K562 (cell line): ENCODE measurements around the gene TAS1R3. TPM values are rescaled to one million over a fixed set of nuclear protein-coding genes. Genes with fewer than 3 reads are reported as not detected.

Experiments used
- BCLAF1 ChIP-seq, 2 experiments: fragments of 450-650 bp in 1 of 2; IDR thresholded peaks; 2 replicates each; pipeline ENCODE4 v1.6.1; 2011 to 2017; ENCODE audit warnings: low read depth in 2 of 2, antibody characterized with exemption in 1 of 2, borderline replicate concordance in 1 of 2, low read length in 1 of 2, mild to moderate bottlenecking in 1 of 2, mixed read lengths in 1 of 2; ENCODE audit not compliant: control insufficient read depth in 1 of 2
- GMEB1 ChIP-seq: fragments of 250-450 bp; sonication (Bioruptor Pico); IDR thresholded peaks from 2 replicates; pipeline ENCODE4 v1.4.0; 2020; ENCODE audit warnings: mild to moderate bottlenecking
- HCFC1 ChIP-seq: IDR thresholded peaks from 2 replicates; pipeline ENCODE4 v1.6.1; 2012; ENCODE audit warnings: low read depth, low read length, improper control_type of control experiment
- HDAC1 ChIP-seq, 2 experiments: fragments of 450-650 bp; IDR thresholded peaks; 2 replicates each; pipeline ENCODE4 v1.6.1; 2016 to 2017; ENCODE audit warnings: inconsistent platforms in 1 of 2, mild to moderate bottlenecking in 1 of 2, moderate library complexity in 1 of 2
- MCM3 ChIP-seq: fragments of 450-650 bp; IDR thresholded peaks from 2 replicates; pipeline ENCODE4 v1.6.1; 2016
- MTA1 ChIP-seq: fragments of 450-650 bp; IDR thresholded peaks from 2 replicates; pipeline ENCODE4 v1.6.1; 2017; ENCODE audit warnings: borderline replicate concordance
- MTA2 ChIP-seq: fragments of 450-650 bp; IDR thresholded peaks from 2 replicates; pipeline ENCODE4 v1.6.1; 2016; ENCODE audit warnings: low read depth
- NR4A1 ChIP-seq, 2 experiments: fragments of 250-450 bp in 1 of 2; fragments of 450-650 bp in 1 of 2; sonication (Bioruptor Pico) in 1 of 2; IDR thresholded peaks; 2 replicates each; pipeline versions ENCODE4 v1.4.0 to v1.6.1; 2016 to 2020; ENCODE audit warnings: mild to moderate bottlenecking in 2 of 2, missing compliant biosample characterization in 1 of 2, missing genetic modification characterization in 1 of 2, moderate library complexity in 1 of 2
- PYGO2 ChIP-seq: fragments of 450-650 bp; IDR thresholded peaks from 2 replicates; pipeline ENCODE4 v1.6.1; 2016; ENCODE audit warnings: mild to moderate bottlenecking, missing genetic modification characterization, moderate library complexity, missing compliant biosample characterization
- SAFB2 ChIP-seq: fragments of 200-400 bp; formaldehyde crosslinking; IDR thresholded peaks from 2 replicates; pipeline ENCODE4 v1.6.1; 2018; ENCODE audit warnings: borderline replicate concordance, low read length, low read depth, moderate library complexity; ENCODE audit not compliant: severe bottlenecking
- polyA plus RNA-seq, 8 experiments: library from polyadenylated mRNA; depleted of rRNA in 4 of 8; stranded (reverse) in 5 of 8; unstranded in 3 of 8; fragments of >200 nt; fragmentation: Nextera tagmentation in 2 of 8; fragmentation: Illumina TruSeq in 1 of 8; extraction: Ambion mirVana in 2 of 8; extraction: Trizol in 1 of 8; gene quantifications; 2 replicates each; pipeline versions ENCODE4 v1.2.1 to v1.2.3, GENCODE V29; 2011 to 2014; ENCODE audit warnings: inconsistent platforms in 1 of 8, missing spikeins in 1 of 8
- total RNA-seq, 7 experiments: library from RNA; depleted of rRNA in 6 of 7; stranded (reverse); fragments of >200 nt in 6 of 7; fragmentation: Illumina TruSeq in 2 of 7; extraction: Trizol in 2 of 7; gene quantifications; 2 replicates each; pipeline versions ENCODE4 v1.2.1 to v1.2.3, GENCODE V29; 2011 to 2021; ENCODE audit warnings: low replicate concordance in 1 of 7

The TAS1R3 gene
- total and polyA plus RNA-seq, 9 of the 15 experiments (the other 6 are each of a cell fraction or from before 2014, with no cell fraction given): 0.07 to 0.13 TPM; not detected in 7

GRCh38 chr1:1307923-1308755 is 22.9 kb upstream of the TAS1R3 start, which contains the start of the genes ACAP3 and PUSL1 (continued):
- TF ChIP-seq MTA1 (peak; percentile 61; the same call in 1 of the 2 replicates), MTA2 (no peak), GMEB1 (CRISPR knock-in tag) (peak; percentile 58), SAFB2 (no peak), HDAC1 (IDR thresholded peaks at IDR 0.05) (peak; percentile 20 to 82; a peak in 3 of 4 replicates), PYGO2 (tag) (no peak), BCLAF1 (IDR thresholded peaks at IDR 0.05; ENCODE audit: borderline replicate concordance in 1 of 2, control insufficient read depth in 1 of 2, low read depth in 2 of 2, low read length in 1 of 2) (no peak), HCFC1 (peak; percentile 42; the same call in 1 of the 2 replicates), NR4A1 (CRISPR knock-in tag; IDR thresholded peaks at IDR 0.05) (no peak), NR4A1 (tag; IDR thresholded peaks at IDR 0.05) (no peak), MCM3 (no peak)
